ENCODE results near the gene PLEKHG7.
"Not testable (repeated sequence)": the region's sequence is repeated elsewhere in the genome, so short reads cannot be mapped to it uniquely, and the experiment has no call there.

PLEKHG7 gene, protein sequence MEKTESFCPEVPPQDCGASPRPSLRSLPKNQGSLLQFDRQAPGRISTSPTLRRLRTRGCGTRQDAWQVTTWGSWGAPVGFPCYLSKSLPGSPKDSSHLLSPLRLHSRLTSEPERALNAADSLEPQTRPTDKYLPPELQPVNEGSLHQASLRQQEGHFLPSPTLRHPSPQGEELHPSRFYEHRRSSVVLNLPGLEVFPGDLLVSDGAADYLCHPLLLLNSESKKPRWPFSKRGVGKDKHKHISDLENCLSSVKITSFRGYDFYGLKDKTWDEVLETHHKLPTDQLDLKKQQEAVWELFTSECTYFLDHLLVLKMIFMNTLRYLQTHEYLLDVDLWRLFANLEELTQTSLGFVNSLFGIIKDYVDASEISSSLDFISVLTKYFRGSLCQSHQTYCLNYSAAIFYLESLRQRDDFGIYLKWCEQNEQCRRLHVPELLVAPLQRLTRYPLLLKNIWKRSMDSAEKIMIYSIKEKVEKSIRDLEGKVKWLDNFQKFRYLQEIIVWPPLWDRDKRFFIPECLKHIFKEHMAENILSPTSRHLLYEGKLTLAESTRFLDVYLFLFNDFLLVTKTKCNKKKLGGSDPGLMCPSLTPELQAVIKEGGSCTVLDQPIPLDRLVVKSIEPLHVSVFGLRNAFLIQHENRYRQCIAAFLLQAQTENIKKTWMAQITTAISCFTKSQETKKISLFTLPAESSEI

DNA sequence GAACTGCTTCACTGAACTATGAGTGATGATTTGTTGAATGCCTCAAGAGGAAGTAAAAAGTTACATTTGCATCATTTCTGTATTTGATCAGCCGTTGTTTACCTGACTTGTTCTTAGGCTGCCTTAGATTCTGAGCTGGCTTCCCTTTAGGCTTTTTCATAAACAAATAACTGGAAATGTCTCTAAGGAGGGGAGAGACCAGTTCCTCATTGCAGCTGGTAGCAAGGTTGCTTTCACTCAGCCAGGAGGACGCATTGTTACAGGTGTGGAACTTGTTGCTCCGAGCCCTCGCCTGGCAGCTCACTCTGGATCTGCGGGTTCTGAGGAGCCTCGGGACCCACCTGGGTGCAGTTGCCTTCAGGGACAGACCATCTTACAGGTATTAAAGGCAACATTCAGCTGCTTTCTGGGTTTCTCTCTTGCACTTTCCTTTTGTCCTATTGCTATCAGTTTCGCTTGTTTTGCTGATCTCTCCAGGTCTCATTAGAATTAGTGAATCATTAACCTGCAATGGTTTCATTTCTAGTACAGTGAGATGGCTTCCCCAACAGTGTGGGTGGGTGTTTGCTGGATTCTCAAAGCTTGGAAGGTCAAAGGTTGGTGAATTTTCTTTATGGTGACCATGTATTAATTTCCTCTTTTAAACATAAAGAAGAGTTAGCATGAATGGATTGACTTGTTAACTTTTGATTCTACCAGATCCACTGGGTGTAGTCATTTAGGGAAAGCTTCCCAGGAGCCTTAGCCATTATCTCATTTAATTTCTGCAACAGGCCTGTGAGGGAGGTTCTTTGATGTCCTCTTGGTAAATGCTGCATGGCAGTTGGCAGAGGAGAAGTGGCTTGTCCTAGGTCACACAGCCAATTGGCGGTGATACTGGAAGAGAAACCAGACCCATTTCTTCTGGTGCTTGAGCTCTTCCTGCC is at the start of gene PLEKHG7:
Gene PLEKHG7, plus strand, starts transcription at position 236 of the 926 bp plus-strand sequence. CDS start 3,643 bp downstream, outside the sequence.
- no peak for ATAC-seq (ENCODE audit: insufficient read depth, low read depth)

GRCh38 chr12:92654256-92654655 is 48.5 kb upstream of the PLEKHG7 start:
- not testable (repeated sequence) for H3K9ac ChIP-seq (ENCODE audit: low read depth, low read length); DNase-seq; H3K4me3 ChIP-seq (ENCODE audit: low read depth in 1 of 2, low read length in 2 of 2); H3K36me3 ChIP-seq (ENCODE audit: insufficient read depth, low read length); H4K20me1 ChIP-seq (ENCODE audit: insufficient read depth, low read length); H2AFZ ChIP-seq (ENCODE audit: low read depth, low read length); H3K9me3 ChIP-seq (ENCODE audit: insufficient read depth, low read length, severe bottlenecking); H3K79me2 ChIP-seq (ENCODE audit: insufficient read depth, low read length); H3K27ac ChIP-seq (ENCODE audit: low read length); H3K27me3 ChIP-seq (ENCODE audit: insufficient read depth, low read length, poor library complexity); H3K4me2 ChIP-seq (ENCODE audit: insufficient read depth, low read length); ATAC-seq (ENCODE audit: insufficient read depth, low read depth); H3K4me1 ChIP-seq (ENCODE audit: insufficient read depth, low read length)

More for the DNA sequence above, at the start of gene PLEKHG7:
- no peak for DNase-seq
- TF ChIP-seq EZH2 (IDR thresholded peaks at IDR 0.05; ENCODE audit: borderline replicate concordance, low read depth, low read length, severe bottlenecking) = no peak
- TF ChIP-seq, protein P1, sequence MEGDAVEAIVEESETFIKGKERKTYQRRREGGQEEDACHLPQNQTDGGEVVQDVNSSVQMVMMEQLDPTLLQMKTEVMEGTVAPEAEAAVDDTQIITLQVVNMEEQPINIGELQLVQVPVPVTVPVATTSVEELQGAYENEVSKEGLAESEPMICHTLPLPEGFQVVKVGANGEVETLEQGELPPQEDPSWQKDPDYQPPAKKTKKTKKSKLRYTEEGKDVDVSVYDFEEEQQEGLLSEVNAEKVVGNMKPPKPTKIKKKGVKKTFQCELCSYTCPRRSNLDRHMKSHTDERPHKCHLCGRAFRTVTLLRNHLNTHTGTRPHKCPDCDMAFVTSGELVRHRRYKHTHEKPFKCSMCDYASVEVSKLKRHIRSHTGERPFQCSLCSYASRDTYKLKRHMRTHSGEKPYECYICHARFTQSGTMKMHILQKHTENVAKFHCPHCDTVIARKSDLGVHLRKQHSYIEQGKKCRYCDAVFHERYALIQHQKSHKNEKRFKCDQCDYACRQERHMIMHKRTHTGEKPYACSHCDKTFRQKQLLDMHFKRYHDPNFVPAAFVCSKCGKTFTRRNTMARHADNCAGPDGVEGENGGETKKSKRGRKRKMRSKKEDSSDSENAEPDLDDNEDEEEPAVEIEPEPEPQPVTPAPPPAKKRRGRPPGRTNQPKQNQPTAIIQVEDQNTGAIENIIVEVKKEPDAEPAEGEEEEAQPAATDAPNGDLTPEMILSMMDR (IDR thresholded peaks at IDR 0.05; ENCODE audit: borderline replicate concordance, extremely low read depth, low read length, poor library complexity, severe bottlenecking) = no peak
- Histone ChIP-seq H3K27me3 (ENCODE audit: insufficient read depth, low read length, poor library complexity) (no peaks in the 10 kb centered on the region), H2AFZ (ENCODE audit: low read depth, low read length) (no peak within 1 kb of the TSS), H3K79me2 (ENCODE audit: insufficient read depth, low read length) (no peaks in the 10 kb centered on the region), H3K9me3 (ENCODE audit: insufficient read depth, low read length, severe bottlenecking) (peaks cover under 1% of the 10 kb centered on the region), H3K9ac (ENCODE audit: low read depth, low read length) (no peak within 1 kb of the TSS), H4K20me1 (ENCODE audit: insufficient read depth, low read length) (no peaks in the 10 kb centered on the region), H3K36me3 (ENCODE audit: insufficient read depth, low read length) (no peaks in the 10 kb centered on the region), H3K4me2 (ENCODE audit: insufficient read depth, low read length) (no peak within 1 kb of the TSS), H3K4me1 (ENCODE audit: insufficient read depth, low read length) (no peaks in the 10 kb centered on the region), H3K27ac (ENCODE audit: low read length) (no peak within 1 kb of the TSS), H3K4me3 (ENCODE audit: low read depth in 1 of 2, low read length in 2 of 2) (no peak within 1 kb of the TSS)

DNA sequence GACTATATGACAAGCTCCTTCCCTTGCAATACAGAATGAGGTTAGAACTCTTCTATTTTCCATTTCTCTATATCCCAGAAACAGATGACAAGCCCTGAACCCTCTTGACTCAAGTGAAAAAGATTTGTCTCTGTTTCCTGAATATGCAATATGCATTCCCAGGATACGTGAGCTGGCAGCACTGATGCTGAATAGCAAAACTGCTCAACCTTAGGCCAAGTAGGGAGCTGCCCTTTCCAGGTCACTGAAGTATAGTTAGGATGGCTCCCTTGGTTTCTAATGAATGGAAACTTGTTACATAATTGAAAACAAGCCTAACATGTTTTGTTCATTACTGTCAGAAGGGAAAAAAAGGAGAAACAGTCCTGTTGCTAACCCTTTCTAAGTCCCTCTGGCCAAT is 47.9 kb upstream of the PLEKHG7 start:
- Histone ChIP-seq H3K4me2 (ENCODE audit: insufficient read depth, low read length) (no peak overlapping the region), H3K9me3 (ENCODE audit: insufficient read depth, low read length, severe bottlenecking) (no peaks in the 10 kb centered on the region), H3K4me3 (ENCODE audit: low read depth in 1 of 2, low read length in 2 of 2) (no peak overlapping the region), H3K9ac (ENCODE audit: low read depth, low read length) (no peak overlapping the region), H3K27me3 (ENCODE audit: insufficient read depth, low read length, poor library complexity) (no peaks in the 10 kb centered on the region), H3K79me2 (ENCODE audit: insufficient read depth, low read length) (no peaks in the 10 kb centered on the region), H2AFZ (ENCODE audit: low read depth, low read length) (no peak overlapping the region), H3K4me1 (ENCODE audit: insufficient read depth, low read length) (no peaks in the 10 kb centered on the region), H3K36me3 (ENCODE audit: insufficient read depth, low read length) (no peaks in the 10 kb centered on the region), H3K27ac (ENCODE audit: low read length) (no peak overlapping the region), H4K20me1 (ENCODE audit: insufficient read depth, low read length) (no peaks in the 10 kb centered on the region)
- DNase-seq (no peak), ATAC-seq (ENCODE audit: insufficient read depth, low read depth) (no peak)
- TF ChIP-seq EZH2 (IDR thresholded peaks at IDR 0.05; ENCODE audit: borderline replicate concordance, low read depth, low read length, severe bottlenecking) = no peak
- TF ChIP-seq, protein P1 (IDR thresholded peaks at IDR 0.05; ENCODE audit: borderline replicate concordance, extremely low read depth, low read length, poor library complexity, severe bottlenecking) = no peak
